Stimulated activated CD4-positive, alpha-beta T cell treated with anti-CD3 and anti-CD28 coated beads, Interleukin-15, amount 100 ng/mL, for 1 hour (primary cell): Measurements from ENCODE around the gene COL2A1.

Experiments used
- DNase-seq, 2 donors: peaks; one replicate each; pipeline ENCODE4 v3.0.0-alpha.2; 2020; ENCODE audit warnings: low read depth in 1 of 2, low spot score in 1 of 2

COL2A1 gene

DNA sequence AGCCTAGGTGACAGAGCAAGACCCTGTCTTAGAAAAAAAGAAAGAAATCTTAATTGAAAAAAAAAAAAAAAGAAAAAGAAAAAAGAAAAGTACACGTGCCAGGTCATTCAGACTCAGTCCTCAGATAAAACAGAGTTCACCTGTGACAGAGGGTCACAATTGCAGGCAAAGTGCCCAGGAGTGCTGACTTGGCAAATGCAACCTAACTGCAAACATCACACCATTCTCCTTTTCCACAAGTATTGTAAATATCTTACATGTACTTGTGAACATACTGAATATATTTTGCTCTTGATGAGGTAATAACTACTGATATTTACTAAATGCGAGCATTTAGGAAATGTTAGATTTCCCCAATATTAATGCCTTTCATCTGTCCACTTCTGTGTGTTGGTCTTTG lies 9.0 kb upstream of the COL2A1 start:
- DNase-seq = no peak

DNA sequence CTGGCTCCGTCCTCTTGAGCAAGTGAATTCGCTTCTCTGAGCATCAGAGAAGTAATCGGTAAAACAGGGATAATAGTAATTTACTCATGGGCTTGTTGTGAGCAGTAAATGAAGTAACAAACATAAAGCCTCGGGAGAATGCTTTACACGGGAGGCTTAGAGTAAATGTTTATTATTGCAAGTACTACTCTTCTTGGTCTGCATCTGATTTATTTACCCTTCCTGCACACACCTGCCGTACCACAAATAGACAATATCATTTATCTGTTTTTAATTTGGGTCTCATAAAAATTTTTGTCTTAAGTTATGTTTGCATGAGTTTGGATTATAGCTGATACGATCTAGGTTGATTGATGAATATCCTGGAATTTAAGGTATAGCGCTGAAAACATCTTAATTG lies 7.8 kb upstream of the COL2A1 start:
- DNase-seq = no peak

DNA sequence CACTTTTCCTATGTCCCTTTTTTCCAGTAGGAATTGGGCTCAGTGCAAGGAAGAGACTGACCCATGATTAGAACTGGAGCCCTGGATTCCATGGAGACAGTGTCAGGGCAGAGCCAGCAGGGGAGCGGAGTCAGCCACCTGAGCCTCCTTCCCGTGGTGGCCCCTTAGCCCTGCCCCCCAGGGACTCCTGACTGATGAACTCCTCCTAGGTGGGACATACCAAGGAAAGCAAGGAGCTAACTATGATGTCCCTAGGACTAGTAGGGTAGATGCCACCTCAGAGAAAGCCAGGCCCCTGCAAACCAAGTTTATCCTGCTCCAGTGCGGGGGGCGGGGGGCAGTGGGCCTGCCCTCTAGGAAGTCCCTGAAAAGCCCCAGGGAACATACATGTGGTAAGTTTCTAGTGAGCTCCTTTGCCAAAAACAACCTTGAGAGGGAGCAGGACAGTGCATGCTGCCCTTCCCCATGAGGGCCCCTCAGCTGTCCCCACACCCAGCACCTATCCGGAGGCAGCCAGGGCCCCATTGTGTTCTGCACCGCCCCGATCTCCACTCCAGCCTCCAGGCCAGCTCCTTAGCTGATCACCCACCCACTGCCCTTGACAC lies 6.2 kb upstream of the COL2A1 start:
- DNase-seq = no peak

DNA sequence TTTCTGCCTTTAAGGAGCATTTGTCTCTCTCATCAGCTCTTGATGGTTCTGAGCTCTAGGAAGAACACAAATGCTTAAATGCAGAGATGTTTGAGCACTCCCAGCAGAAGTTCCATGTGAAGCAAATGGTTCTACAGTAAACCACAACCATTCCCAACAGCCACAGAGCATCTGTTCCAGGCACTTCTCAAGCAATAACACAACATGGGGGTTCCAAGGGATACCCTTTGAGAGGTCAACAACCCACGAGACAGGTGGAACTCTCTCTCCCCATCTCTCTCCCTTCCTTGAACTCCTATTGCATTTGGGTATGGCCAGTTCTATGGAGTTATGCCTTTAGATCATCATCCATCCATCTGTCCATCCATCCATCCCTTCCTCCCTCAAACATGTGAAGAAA lies 5.2 kb upstream of the COL2A1 start:
- DNase-seq = no peak

DNA sequence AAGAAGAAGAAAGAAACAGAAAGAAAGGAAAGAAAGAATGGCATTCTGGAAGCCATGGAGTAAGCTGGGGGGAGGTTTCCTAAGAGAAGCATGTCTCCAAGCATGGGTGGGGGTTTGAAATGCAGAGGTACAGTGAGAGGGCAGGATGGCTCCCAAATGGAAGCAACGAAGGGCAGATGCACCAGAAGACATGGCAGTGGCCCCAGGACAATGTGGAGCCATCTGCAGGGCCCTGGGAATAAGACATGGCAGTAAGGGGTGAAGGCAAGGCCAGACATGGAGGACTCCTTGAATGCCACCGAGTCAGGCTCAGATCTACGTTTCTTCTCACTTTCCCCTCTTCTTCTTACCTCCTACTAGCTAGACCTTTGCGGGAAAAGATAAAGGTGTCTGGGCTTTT lies 4.7 kb upstream of the COL2A1 start:
- no peak for DNase-seq

DNA sequence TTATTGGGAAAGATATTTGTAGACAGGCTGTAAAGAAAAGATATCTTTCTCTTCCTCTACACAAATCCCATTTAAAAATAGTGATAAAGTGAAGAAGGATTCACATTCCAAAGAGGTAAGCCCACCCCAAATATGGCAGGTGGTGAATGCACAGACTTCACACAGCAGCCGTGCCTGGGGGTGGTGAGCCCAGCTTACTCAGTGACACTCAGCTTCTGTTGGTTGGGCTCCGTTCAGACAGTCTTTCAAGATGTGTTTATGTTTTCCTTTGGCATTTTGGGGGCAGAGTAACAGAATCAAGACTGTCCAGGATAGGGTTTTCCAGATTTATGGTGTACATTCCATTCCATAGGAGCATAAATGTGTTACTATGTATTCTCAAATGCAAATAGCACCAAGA lies 4.1 kb upstream of the COL2A1 start:
- DNase-seq = no peak

DNA sequence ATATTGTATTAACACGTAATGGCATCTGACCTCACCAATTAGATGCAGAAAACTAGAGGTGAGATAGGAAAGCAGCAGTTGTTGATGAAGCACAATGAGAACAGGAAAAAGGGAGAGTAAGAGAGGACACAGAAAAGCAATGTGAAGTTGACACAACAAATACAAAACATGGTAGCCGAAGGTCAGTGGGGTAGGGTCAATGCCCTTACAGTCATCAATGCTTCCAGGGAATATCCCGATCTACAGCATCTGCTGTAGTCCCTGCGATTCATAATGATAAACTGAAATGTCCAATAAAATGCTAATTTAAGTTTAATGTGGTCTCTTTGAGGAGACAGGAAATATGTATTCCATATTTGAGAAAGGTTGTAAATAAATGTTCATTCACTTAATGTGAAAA lies 2.9 kb upstream of the COL2A1 start:
- DNase-seq = no peak

DNA sequence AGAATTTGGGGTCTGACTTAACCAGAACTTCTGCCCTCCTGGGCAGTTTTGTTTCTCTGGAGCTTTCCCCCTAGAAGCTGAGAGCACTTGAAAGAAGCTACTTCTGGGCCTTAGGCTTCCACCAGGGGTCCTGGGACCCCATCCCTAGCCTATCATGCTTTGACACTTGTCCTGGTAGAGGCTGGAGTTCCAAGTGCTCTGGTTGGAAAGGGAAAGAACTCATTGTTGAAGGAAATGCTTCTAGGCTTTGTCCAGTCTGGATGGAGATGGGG lies 1.4 kb upstream of the COL2A1 start:
- no peak for DNase-seq

DNA sequence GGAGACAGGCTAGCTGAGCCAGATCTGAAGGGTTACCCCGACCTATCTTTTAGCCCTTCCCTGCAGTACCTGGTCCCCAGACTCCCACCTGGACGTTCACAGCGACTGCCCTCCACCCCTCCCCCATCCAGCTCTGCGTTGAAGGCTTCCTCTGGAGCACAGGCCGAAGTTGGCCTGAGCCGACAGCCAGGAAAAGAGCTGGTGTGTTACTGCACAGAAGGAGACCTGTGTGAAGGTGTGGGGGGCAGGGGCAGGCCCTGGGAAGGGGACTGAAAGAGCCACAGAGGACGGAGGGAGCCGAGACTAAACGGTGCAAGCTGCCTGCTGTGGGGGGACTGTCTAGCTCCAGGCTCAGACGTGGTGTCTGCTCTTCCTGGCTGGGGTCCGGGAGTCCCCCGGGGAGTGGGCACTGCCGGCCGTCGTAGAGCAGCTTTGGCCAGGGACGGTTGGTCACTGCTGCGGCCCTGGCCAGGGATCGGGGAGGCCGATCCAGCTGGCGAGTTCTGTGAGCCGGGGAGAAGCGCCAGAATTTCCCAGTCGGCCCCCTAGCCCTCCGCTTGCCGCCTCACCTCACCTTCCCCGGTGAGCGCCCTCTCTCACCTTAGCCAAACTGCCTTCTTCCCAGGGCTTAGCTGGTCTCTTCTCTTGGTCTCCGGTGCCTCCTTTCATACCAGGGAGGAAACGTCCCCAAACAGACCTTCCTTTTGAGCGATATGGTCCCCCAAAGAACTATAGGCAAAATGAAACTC lies 899 bp upstream of the COL2A1 start:
- no peak for DNase-seq

DNA sequence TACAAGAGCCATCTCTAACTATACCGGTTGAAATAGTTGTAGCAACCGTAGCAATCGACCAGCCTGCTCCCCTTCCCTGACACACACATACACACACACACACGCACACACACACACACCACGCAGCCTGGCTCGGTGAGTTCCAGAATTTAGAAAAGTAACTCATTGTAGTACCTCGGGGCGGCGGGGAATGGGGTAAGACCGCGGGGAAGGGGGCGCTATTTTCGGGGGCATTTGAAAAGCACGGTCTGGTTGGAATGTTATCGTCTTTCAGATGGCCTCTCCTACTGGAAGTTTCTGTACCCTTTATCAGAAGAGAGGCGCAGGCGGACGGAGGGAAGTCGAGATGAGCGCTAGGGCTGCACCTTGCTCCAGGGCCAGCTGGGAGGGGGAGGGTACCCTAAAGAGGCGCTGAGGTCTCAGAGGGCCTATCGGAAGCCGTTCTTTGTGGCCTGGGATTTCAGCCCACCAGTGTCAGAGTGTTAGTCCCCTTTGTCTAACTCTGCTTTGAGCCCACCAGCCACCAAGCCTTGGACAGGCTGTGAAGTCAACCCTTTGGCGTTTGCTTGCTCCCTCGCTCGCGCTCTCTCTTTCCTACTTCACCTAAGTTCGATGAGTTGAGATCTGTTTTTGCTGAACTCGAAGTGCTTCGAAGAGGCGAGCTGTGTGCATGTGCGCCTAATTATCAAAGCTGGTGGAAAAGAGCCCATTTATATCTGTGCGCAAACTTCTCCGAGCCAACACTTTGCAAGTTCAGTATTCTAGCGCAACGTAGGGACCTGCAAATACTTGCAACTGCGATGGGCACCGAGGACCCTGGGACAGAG lies 837 bp downstream of the COL2A1 start:
- no peak for DNase-seq

DNA sequence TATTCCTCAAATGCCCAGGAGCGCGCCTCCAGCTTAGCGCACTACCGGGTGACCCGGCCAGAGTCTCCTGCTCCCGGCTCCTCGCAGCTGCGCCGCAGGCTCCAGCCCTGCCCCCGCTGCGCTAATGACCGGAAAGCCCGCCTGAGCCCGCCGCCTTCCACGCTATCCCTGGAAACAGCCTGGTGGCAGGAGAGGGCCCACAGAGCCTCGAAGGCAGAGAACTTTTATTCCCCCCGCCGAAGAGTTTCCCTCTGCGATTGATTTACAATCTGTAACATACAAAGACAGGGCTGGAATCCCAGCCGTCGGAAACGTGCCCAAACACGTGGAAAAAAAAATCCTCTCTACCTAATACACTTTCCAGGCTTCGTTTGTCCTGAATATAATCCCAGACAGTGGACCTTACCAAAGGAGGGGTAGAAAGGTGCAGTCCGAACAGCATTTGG lies 1.5 kb downstream of the COL2A1 start:
- no peak for DNase-seq

DNA sequence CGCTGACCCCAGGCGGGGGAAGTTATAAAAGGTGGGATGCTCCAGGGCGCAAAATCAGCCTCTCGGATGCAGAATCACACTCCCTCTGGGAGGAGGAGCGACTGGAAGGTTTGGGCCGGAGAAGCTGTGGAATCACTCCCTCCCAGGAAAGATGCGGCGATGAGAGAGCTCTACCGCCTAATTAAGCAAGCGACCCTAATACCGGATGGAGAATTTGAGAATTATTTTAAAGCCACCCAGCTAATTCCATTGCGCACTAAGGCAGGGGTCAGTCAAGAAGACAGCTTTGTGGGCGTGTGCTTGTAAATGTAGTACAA lies 1.9 kb downstream of the COL2A1 start:
- no peak for DNase-seq

DNA sequence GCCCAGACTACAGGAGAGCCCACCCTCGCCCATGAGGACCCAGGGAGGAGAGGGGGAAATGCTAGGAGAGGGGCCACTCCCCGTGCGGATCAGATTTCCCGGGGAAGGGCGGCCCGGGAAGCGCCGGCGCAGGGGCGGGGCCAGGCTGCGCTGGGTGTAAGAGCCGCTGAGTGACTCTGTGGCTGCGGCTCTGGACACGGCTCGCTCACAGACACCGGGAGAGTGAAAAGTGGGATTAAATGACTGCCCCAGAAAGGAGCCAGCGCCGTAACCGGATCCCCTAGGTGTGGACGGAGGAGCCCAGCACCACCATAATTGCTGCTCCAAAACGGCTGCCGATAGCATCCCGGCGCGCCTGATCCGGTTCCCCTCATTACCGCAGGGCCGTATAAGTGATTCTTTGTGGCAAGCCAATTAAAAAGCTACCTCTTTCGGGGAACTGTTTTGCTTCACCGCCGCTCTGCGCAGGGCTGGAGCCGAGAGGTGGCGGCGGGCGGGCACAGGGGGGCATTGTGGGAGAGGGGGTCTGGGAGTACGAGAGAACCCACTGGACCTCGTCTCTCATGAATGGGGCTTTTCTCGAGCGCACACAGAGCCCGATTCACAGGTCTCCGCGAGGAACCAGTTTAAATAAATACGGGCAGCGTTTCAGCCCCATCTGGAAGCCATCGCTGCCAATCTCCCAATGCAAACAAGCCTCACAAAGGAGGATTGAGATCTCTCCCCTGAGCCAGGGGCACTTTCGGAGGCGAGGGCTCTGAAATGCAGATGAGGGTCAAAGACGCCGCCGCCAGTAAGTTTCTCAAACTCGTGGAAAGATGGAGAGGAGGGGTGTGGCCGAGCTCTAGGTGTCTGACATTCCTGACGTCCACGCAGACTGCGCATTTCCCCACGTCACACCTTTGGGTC lies 2.5 kb downstream of the COL2A1 start:
- DNase-seq = no peak

DNA sequence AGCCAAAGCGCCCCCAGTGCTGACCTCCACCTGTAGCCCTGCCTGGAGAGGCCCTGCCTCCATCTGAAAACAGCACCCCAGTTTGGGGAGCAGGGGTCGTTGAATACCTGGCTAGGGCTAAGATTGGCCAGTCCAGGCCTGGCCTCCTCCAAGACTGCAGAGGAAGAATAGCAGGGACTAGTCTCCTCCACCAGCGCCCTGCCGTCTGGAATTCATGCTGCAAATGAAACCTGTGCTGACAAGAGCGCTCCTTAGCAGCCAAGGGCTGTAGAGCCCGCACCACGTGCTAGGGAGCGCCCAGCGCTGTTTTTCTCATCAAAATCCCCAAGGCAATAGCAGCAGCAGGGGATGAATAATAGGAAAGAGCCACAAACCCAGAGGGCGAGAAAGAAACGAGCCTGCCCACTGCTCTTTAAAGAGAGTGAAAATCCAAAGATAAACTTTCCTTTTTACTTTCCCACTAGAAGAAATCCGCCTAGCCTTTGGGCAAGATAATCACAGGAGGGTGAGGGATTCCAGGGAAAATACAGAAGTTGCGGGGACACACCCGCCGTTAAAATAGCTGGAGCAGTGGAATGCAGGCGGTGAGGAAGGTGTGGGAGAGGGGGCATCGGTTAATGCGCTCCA lies 3.3 kb downstream of the COL2A1 start:
- DNase-seq = no peak

DNA sequence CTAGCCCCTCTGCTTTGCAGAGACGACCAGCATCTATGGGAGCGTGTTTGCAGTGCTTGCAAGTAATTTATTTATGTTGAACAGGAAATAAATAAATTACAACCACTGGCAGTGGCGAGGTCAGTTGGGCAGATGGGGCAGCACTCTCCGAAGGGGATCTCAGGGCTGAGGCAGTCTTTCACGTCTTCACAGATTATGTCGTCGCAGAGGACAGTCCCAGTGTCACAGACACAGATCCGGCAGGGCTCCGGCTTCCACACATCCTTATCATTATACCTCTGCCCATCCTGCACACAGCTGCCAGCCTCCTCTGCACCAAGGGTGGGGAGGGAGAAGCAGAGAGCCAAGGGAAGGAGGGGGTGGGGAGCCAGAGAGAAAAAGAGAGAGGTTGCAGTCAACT lies 4.5 kb downstream of the COL2A1 start:
- DNase-seq = no peak

DNA sequence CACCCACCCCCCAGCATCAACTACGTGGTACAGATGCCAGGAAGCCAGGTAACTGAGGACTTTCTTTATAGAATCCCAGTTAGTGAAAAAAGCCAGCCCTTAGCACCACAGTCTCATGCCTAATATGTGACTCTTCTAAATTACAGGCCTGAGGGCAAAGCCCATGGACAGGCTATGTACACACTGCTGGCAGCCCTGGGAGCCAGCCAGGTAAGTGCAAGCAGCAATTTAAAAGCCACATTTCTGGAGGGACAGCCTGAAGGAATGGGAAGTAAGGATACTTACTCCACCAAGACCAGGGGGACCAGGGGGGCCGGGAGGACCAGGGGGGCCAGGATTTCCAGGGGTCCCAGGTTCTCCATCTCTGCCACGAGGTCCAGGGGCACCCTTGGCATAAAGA lies 7.0 kb downstream of the COL2A1 start:
- DNase-seq = no peak

DNA sequence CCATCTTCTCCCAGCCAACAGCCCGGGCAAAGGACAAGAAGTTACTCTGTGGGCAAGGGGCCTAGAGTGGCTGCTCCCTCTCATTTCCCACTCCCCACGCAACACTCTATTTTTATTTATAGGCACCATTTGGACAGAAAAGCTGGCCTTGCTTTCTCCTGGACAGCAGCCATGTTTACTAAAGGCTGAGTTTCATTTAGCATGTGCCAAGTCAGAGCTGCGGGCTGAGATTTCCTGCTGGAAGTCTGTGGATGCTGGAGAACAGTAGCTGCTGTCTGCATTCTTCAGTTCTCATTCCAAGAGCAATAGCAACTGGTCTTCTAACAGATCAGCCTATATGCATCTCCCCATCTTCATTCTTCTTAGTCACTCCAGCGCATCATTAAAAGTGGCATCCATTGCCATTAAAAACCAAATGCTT lies 8.3 kb downstream of the COL2A1 start:
- DNase-seq = no peak

DNA sequence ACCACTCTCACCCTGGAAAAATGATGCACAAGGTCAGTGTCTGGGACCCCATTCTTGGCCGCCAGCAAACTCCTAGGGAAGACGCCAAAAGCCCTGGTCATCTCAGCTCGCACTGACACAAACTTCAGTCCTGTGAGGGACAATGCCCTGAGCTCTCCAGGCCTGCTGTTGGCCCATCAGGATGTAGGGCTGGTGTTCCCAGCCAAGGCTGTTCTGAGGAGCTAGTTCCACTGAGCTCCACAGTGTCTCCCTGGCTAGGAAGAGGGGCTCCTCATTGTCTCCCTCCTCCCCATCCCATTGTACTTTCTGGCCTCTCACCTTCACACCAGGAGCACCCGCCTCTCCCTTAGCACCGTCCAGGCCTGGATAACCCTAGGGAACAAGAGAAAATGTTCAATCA lies 10.8 kb downstream of the COL2A1 start:
- no peak for DNase-seq

DNA sequence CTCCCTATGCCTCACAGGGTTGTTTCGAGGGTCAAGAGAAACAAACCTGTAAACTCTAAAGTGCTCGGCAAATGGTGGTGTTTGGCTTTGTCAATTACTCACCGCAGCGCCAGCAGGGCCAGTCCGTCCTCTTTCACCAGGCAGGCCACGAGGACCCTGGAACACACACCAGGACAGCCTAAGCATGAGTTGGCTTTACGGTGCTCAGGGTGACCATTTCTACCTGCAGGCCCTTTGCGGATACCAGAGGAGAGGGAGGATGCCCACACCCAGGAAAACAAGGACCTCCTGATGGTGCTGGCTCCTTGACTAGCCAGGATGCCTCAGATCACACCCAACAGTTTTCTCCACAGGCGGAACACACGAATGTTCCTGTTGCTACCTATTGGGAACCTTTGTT lies 11.5 kb downstream of the COL2A1 start:
- DNase-seq = no peak

DNA sequence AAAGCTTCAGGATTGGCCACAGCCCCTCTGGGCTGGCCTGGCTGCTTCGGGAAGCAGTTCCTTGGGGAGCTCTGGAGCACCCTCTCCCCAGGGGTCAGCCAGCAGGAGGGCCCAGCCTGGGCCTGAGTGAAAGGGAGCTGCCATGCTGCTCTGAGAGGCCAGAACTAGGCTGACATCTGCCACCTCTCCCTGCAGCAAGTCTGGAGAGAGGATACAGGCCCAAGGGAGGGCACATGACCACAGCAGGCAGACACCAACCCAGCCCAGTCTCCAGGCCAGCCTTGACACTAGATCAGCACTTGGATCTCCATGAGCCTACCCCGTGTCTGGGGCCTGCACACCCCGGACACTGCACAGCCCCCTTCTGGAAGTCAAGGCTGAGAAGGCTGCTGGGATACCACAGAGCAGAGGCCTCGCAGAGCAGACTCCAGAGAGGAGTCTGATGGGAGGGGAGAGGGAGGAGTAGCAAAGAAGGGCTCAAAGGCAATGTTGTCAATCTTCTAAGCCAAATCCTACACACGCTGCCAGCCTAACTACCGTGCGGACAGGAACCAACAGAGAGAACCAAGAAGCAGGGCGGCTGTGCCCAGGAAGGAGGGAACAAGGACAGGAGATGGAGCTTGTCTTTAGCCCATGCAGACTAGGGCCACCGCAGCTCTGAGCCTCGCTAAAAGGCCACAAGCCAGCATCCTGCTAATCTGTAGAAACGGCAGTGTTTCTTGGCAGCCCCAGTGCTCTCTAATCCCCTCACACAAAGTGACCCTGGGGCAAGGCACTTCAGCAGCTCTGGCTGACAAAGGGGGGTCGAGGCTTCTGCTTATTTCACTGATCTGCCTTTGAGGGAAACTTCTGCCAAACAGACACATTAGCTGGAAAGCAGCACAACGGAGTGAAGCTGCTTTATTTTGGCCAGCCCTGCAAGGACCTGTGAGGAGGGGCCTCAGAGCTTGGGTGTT lies 12.9 kb downstream of the COL2A1 start:
- no peak for DNase-seq
